ENCODE data around the gene PGLYRP2. TPM values are rescaled to one million over a fixed set of nuclear protein-coding genes. Genes with fewer than 3 reads are reported as not detected.

PGLYRP2 gene
- total and polyA plus RNA-seq, 9 of the 15 experiments (the other 6 are each of a cell fraction or from before 2014, with no cell fraction given) = not detected

DNA sequence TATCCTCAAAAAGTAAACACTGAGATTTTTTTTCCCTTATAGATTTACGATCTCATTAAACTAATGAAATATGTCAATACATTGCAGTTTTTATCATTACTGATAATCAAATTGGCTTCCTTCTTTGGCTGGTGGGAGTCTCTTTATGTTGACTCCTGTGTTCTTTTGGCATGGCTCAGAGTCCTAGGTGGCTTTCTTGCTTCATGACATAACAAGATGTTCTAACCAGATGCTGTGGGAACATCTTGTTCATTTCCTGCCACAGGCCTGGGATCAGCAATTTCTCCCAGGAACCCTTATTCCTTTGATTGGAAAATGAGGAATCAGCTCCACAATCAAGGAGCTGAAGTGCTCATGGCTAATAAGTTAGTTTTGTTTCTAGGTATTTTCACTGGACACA lies 15.8 kb upstream of the PGLYRP2 start:
- no peak for DNase-seq (ENCODE audit: extremely low read depth in 1 of 4, low spot score in 3 of 4)

More for the DNA sequence above, 15.8 kb upstream of the PGLYRP2 start:
- H3K4me3 ChIP-seq = no peak overlapping the region
- no peaks in the 10 kb centered on the region for H3K36me3 ChIP-seq (ENCODE audit: control insufficient read depth, insufficient read depth, low read length)
- H3K27me3 ChIP-seq (ENCODE audit: control insufficient read depth in 2 of 2, insufficient read depth in 2 of 2, low read length in 2 of 2) = no peaks in the 10 kb centered on the region; a peak in 1 of 5 replicates
- no peak overlapping the region for H3K27ac ChIP-seq (ENCODE audit: extremely low read depth, low read depth, low read length)
- TF ChIP-seq, protein P1, sequence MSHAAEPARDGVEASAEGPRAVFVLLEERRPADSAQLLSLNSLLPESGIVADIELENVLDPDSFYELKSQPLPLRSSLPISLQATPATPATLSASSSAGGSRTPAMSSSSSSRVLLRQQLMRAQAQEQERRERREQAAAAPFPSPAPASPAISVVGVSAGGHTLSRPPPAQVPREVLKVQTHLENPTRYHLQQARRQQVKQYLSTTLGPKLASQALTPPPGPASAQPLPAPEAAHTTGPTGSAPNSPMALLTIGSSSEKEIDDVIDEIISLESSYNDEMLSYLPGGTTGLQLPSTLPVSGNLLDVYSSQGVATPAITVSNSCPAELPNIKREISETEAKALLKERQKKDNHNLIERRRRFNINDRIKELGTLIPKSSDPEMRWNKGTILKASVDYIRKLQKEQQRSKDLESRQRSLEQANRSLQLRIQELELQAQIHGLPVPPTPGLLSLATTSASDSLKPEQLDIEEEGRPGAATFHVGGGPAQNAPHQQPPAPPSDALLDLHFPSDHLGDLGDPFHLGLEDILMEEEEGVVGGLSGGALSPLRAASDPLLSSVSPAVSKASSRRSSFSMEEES (CRISPR knock-in tag; IDR thresholded peaks at IDR 0.05) = no peak
- TF ChIP-seq MEF2A (IDR thresholded peaks at IDR 0.05; ENCODE audit: control insufficient read depth, low read depth, low read length) (no peak), HMGN3 (IDR thresholded peaks at IDR 0.05; ENCODE audit: borderline replicate concordance, extremely low read depth, insufficient read length, low read depth, low read length) (no peak), RBM15 (IDR thresholded peaks at IDR 0.05; ENCODE audit: insufficient read depth, low read length) (no peak), ZKSCAN8 (CRISPR knock-in tag; IDR thresholded peaks at IDR 0.05) (no peak), SMARCB1 (IDR thresholded peaks at IDR 0.05; ENCODE audit: insufficient read length, low read depth) (no peak), NR2C1 (IDR thresholded peaks at IDR 0.05) (no peak), NR2C1 (tag; IDR thresholded peaks at IDR 0.05) (no peak)
- TF ChIP-seq, protein P2, sequence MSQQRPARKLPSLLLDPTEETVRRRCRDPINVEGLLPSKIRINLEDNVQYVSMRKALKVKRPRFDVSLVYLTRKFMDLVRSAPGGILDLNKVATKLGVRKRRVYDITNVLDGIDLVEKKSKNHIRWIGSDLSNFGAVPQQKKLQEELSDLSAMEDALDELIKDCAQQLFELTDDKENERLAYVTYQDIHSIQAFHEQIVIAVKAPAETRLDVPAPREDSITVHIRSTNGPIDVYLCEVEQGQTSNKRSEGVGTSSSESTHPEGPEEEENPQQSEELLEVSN (IDR thresholded peaks at IDR 0.05; ENCODE audit: borderline replicate concordance in 1 of 2, extremely low read depth in 1 of 2, insufficient read depth in 1 of 2, insufficient read length in 1 of 2, low read depth in 1 of 2, low read length in 1 of 2, poor library complexity in 1 of 2, severe bottlenecking in 1 of 2) = no peak
- TF ChIP-seq, protein P3, sequence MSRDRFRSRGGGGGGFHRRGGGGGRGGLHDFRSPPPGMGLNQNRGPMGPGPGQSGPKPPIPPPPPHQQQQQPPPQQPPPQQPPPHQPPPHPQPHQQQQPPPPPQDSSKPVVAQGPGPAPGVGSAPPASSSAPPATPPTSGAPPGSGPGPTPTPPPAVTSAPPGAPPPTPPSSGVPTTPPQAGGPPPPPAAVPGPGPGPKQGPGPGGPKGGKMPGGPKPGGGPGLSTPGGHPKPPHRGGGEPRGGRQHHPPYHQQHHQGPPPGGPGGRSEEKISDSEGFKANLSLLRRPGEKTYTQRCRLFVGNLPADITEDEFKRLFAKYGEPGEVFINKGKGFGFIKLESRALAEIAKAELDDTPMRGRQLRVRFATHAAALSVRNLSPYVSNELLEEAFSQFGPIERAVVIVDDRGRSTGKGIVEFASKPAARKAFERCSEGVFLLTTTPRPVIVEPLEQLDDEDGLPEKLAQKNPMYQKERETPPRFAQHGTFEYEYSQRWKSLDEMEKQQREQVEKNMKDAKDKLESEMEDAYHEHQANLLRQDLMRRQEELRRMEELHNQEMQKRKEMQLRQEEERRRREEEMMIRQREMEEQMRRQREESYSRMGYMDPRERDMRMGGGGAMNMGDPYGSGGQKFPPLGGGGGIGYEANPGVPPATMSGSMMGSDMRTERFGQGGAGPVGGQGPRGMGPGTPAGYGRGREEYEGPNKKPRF (IDR thresholded peaks at IDR 0.05; ENCODE audit: low read depth, low read length) = no peak
- TF ChIP-seq, protein P4, sequence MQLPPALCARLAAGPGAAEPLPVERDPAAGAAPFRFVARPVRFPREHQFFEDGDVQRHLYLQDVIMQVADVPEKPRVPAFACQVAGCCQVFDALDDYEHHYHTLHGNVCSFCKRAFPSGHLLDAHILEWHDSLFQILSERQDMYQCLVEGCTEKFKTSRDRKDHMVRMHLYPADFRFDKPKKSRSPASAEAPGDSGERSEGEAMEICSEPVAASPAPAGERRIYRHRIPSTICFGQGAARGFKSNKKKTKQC (CRISPR knock-in tag; IDR thresholded peaks at IDR 0.05) = no peak
- in situ Hi-C loops (cut with MboI) = no loop called here
- H3K4me2 ChIP-seq (ENCODE audit: insufficient read depth, low read length) = no peak overlapping the region
- H3K9me3 ChIP-seq (replicated peaks; ENCODE audit: control insufficient read depth, insufficient read depth, low read depth, low read length) = no peaks in the 10 kb centered on the region
- H3K9ac ChIP-seq (ENCODE audit: insufficient read depth in 1 of 2, low read depth in 2 of 2, low read length in 2 of 2) = no peak overlapping the region
- intact Hi-C loops (cut with micrococcal nuclease) = no loop called here
- no peaks in the 10 kb centered on the region for H3K79me2 ChIP-seq (ENCODE audit: control insufficient read depth, insufficient read depth, low read length)
- CTCF ChIA-PET (ENCODE audit: low intra/inter-chr PET ratio) = no interaction called here
- ATAC-seq = no peak
- 0% methylated on average over 1 of the region's 1 CpG for whole genome bisulfite sequencing (ENCODE audit: insufficient coverage, low coverage, missing lambda C conversion rate)
- H2AFZ ChIP-seq (ENCODE audit: low read depth, low read length) = no peak overlapping the region
- no TSS peak for BruUV-seq (replicated peaks)
- H3K4me1 ChIP-seq (replicated peaks in 1 of 2; ENCODE audit: control insufficient read depth in 2 of 2, insufficient read depth in 2 of 2, low read length in 2 of 2) = no peaks in the 10 kb centered on the region
- POLR2A ChIA-PET = interaction anchor here (0.7 kb wide), 1 partner anchor 63 kb away, joined by 4 read pairs; no protein-coding TSS in a partner anchor
- FAIRE-seq = no peak
- H4K20me1 ChIP-seq (replicated peaks; ENCODE audit: control insufficient read depth, insufficient read depth, low read length) = no peaks in the 10 kb centered on the region
- H3K9me1 ChIP-seq (ENCODE audit: control insufficient read depth, insufficient read depth, low read length) = no peaks in the 10 kb centered on the region
